HUES48 (cell line): Measurements from ENCODE around the gene PAIP2B.

Experiments
- H3K27ac ChIP-seq: one replicate; pipeline ENCODE4 v1.7.0; 2013; ENCODE audit warnings: low read depth, low read length, inconsistent platforms
- H3K27me3 ChIP-seq: 2 replicates; pipeline ENCODE4 v1.6.1; 2013; ENCODE audit warnings: mild to moderate bottlenecking, low read length; ENCODE audit not compliant: control insufficient read depth, insufficient read depth
- H3K36me3 ChIP-seq: 2 replicates; pipeline ENCODE4 v1.6.1; 2013; ENCODE audit warnings: low read length; ENCODE audit not compliant: control insufficient read depth, insufficient read depth
- H3K4me1 ChIP-seq: 2 replicates; pipeline ENCODE4 v1.6.1; 2013; ENCODE audit warnings: mild to moderate bottlenecking, low read length; ENCODE audit not compliant: control insufficient read depth, insufficient read depth
- H3K4me3 ChIP-seq: 2 replicates; pipeline ENCODE4 v1.5.1; 2013; ENCODE audit warnings: mild to moderate bottlenecking, low read depth, low read length
- H3K9ac ChIP-seq: 2 replicates; pipeline ENCODE4 v1.6.1; 2013; ENCODE audit warnings: mild to moderate bottlenecking, low read depth, low read length, moderate library complexity
- H3K9me3 ChIP-seq: 2 replicates; pipeline ENCODE4 v1.6.1; 2013; ENCODE audit warnings: low read length; ENCODE audit not compliant: control insufficient read depth, insufficient read depth

PAIP2B gene

GRCh38 chr2:71226965-71227560, at the start of gene PAIP2B:
TSS of gene PAIP2B (minus strand) at chr2:71227103. CDS start at chr2:71202589, 24,514 bp downstream.
- Histone ChIP-seq H3K9ac (peak within 1 kb of the TSS; percentile 39), H3K27me3 (no peaks in the 10 kb centered on the region), H3K27ac (peak within 1 kb of the TSS; percentile 69), H3K36me3 (no peaks in the 10 kb centered on the region), H3K9me3 (peaks cover 3% of the 10 kb centered on the region; the same call in 1 of the 2 replicates), H3K4me3 (peak within 1 kb of the TSS; percentile 82), H3K4me1 (no peaks in the 10 kb centered on the region)

GRCh38 chr2:71275939-71276310, 49.0 kb upstream of the PAIP2B start:
- Histone ChIP-seq H3K27me3 (peaks cover 25% of the 10 kb centered on the region), H3K9ac (no peak overlapping the region), H3K9me3 (no peaks in the 10 kb centered on the region), H3K4me1 (peaks cover 33% of the 10 kb centered on the region), H3K4me3 (peak overlapping the region; percentile 37; the same call in 1 of the 2 replicates), H3K36me3 (no peaks in the 10 kb centered on the region), H3K27ac (no peak overlapping the region)

GRCh38 chr2:71269511-71270090, 42.7 kb upstream of the PAIP2B start:
- no peaks in the 10 kb centered on the region for H3K36me3 ChIP-seq
- no peak overlapping the region for H3K4me3 ChIP-seq
- H3K9ac ChIP-seq, result no peak overlapping the region
- H3K27ac ChIP-seq, result no peak overlapping the region
- peaks cover 4% of the 10 kb centered on the region; the same call in 1 of the 2 replicates for H3K27me3 ChIP-seq
- H3K4me1 ChIP-seq, result no peaks in the 10 kb centered on the region
- no peaks in the 10 kb centered on the region for H3K9me3 ChIP-seq

- no peaks in the 10 kb centered on the region for H3K27me3 ChIP-seq
- H3K4me3 ChIP-seq, result no peak overlapping the region
- no peaks in the 10 kb centered on the region for H3K36me3 ChIP-seq
- no peaks in the 10 kb centered on the region for H3K4me1 ChIP-seq
- H3K27ac ChIP-seq, result no peak overlapping the region
- H3K9ac ChIP-seq, result no peak overlapping the region
- no peaks in the 10 kb centered on the region for H3K9me3 ChIP-seq
These were observed 36.5 kb upstream of the PAIP2B start for GRCh38 chr2:71263386-71263785.

- Histone ChIP-seq H3K4me3 (no peak overlapping the region), H3K9me3 (no peaks in the 10 kb centered on the region), H3K36me3 (no peaks in the 10 kb centered on the region), H3K4me1 (no peaks in the 10 kb centered on the region), H3K27ac (no peak overlapping the region), H3K9ac (no peak overlapping the region), H3K27me3 (no peaks in the 10 kb centered on the region)
These were observed 34.6 kb upstream of the PAIP2B start for GRCh38 chr2:71261534-71261933.

- Histone ChIP-seq H3K27ac (no peak overlapping the region), H3K9me3 (peaks cover under 1% of the 10 kb centered on the region), H3K4me3 (no peak overlapping the region), H3K9ac (no peak overlapping the region), H3K36me3 (no peaks in the 10 kb centered on the region), H3K27me3 (no peaks in the 10 kb centered on the region), H3K4me1 (no peaks in the 10 kb centered on the region)
These were observed 29.5 kb upstream of the PAIP2B start for GRCh38 chr2:71256421-71256820.

- Histone ChIP-seq H3K9me3 (peaks cover 6% of the 10 kb centered on the region), H3K27ac (no peak overlapping the region), H3K9ac (no peak overlapping the region), H3K4me1 (no peaks in the 10 kb centered on the region), H3K27me3 (no peaks in the 10 kb centered on the region), H3K4me3 (no peak overlapping the region), H3K36me3 (no peaks in the 10 kb centered on the region)
These were observed 27.9 kb upstream of the PAIP2B start for GRCh38 chr2:71254776-71255175.

- no peaks in the 10 kb centered on the region for H3K27me3 ChIP-seq
- H3K9me3 ChIP-seq, result peaks cover 6% of the 10 kb centered on the region
- H3K27ac ChIP-seq, result no peak overlapping the region
- H3K4me3 ChIP-seq, result no peak overlapping the region
- no peaks in the 10 kb centered on the region for H3K4me1 ChIP-seq
- H3K9ac ChIP-seq, result no peak overlapping the region
- H3K36me3 ChIP-seq, result no peaks in the 10 kb centered on the region
These were observed 27.2 kb upstream of the PAIP2B start for GRCh38 chr2:71254078-71254477.

GRCh38 chr2:71253476-71253875, 26.6 kb upstream of the PAIP2B start:
- H3K9ac ChIP-seq, result no peak overlapping the region
- H3K36me3 ChIP-seq, result no peaks in the 10 kb centered on the region
- no peak overlapping the region for H3K27ac ChIP-seq
- H3K27me3 ChIP-seq, result no peaks in the 10 kb centered on the region
- peaks cover 6% of the 10 kb centered on the region for H3K9me3 ChIP-seq
- H3K4me3 ChIP-seq, result no peak overlapping the region
- H3K4me1 ChIP-seq, result no peaks in the 10 kb centered on the region

GRCh38 chr2:71252862-71253261, 26.0 kb upstream of the PAIP2B start:
- H3K4me3 ChIP-seq, result no peak overlapping the region
- H3K27me3 ChIP-seq, result no peaks in the 10 kb centered on the region
- no peak overlapping the region for H3K9ac ChIP-seq

GRCh38 chr2:71250935-71251334, 24.0 kb upstream of the PAIP2B start:
- H3K27ac ChIP-seq, result no peak overlapping the region
- H3K9ac ChIP-seq, result no peak overlapping the region
- H3K9me3 ChIP-seq, result peaks cover 6% of the 10 kb centered on the region
- no peak overlapping the region for H3K4me3 ChIP-seq
- no peaks in the 10 kb centered on the region for H3K27me3 ChIP-seq
- H3K36me3 ChIP-seq, result no peaks in the 10 kb centered on the region
- no peaks in the 10 kb centered on the region for H3K4me1 ChIP-seq

More at GRCh38 chr2:71252862-71253261, 26.0 kb upstream of the PAIP2B start:
- Histone ChIP-seq H3K27ac (no peak overlapping the region), H3K36me3 (no peaks in the 10 kb centered on the region), H3K9me3 (peaks cover 6% of the 10 kb centered on the region), H3K4me1 (no peaks in the 10 kb centered on the region)
